Anterior cingulate cortex (tissue), 58 donors: ENCODE results near the gene SIAH2.

Experiments used
- DNase-seq, 58 donors: peaks; one replicate each; lab custom pipeline; 2025; lab: John Stamatoyannopoulos, UW

The SIAH2 gene

GRCh38 chr3:150736903-150737832, 25.8 kb downstream of the SIAH2 start:
- DNase-seq, result no peak

GRCh38 chr3:150736316-150736719, 26.7 kb downstream of the SIAH2 start:
- DNase-seq, result no peak

DNA sequence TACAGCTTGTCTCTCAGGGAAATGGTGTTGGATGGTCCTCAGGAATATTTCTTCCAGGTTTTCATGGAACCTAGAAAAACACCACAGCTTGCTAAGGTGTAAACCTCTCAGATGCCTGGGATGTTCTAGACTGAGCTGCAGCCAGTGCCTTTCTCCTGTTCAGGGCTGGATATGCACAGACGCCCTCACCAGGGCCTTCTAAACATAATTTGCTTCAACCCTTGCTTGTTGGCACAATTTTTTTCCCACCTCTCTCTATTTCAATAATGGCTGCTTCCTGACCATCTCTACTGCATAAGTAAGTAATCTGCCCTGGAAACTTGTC, 28.2 kb downstream of the SIAH2 start:
- DNase-seq, result no peak

DNA sequence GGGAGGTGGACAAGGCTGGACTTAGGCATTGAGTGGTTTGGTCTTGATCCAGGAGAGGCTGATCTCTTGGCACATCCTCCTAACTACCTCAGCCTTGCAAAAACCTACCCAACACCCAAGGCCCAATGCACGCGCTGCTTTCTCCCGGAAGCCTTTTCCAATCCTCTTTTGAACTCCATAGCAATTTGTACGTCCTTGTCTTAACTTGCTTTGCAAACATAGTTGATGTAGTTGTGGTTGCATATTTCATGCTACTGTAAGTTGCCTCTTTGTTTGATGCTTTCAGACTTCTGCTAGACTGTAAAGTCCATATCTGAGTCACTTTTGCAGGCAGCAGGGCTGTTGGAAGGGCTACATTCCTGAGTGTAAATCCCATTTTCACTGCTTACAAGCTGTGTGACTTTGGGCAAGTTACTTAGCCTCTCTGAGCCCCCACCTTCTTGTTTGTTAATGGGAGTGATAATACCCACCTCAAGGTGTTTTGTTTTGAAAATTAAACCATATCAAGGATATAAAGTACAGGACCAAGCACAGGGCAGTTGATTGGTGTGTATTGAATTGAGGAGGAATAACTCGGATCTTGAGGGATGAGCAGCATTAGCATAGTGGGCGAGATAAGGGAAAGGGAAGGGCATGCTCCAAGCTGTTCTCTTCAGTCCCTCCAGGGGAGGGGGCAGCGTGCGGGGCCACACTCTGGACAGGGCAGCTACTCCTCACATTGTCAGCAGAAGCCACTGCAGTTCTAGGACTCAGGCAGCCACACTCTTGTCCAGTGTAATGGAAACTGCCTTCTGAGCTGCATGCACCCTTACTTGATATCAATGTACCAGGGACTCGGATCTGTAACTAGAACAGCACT, 28.8 kb downstream of the SIAH2 start:
- DNase-seq, result no peak

GRCh38 chr3:150733373-150733935, 29.5 kb downstream of the SIAH2 start:
- DNase-seq, result no peak

GRCh38 chr3:150729682-150730360, 33.1 kb downstream of the SIAH2 start:
- DNase-seq, result no peak

- DNase-seq, result peak in 5 of 58 donors; percentile 4 to 32 (median 4)
These were observed 35.1 kb downstream of the SIAH2 start for GRCh38 chr3:150727653-150728502.

GRCh38 chr3:150725548-150725947, 37.4 kb downstream of the SIAH2 start:
- no peak for DNase-seq

DNA sequence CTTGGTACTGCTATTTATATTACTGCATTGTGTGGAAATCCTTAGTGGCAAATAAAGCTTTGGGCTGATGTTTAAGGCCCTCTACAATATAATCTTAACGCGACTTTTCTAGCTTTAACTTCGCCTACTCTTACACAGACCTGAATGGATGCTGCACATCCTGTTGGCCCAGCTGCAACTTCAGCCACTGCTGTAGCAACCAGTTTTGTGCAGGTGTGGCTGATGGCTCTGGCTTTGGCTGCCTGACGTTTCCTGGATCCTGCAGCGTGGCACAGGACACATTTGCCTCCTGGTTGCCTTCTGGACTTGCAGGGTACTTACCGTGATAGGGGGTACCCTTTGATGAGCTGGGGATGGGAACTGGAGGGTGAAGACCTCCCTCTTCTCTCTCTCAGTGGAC, 39.0 kb downstream of the SIAH2 start:
- no peak for DNase-seq

- DNase-seq, result no peak
These were observed 40.7 kb downstream of the SIAH2 start for GRCh38 chr3:150722267-150722666.

- peak in 3 of 58 donors; percentile 18 to 62 (median 50) for DNase-seq
These were observed 41.5 kb downstream of the SIAH2 start for GRCh38 chr3:150721285-150722130.

- peak in 2 of 58 donors; percentile 4 to 10 for DNase-seq
These were observed 42.5 kb downstream of the SIAH2 start for GRCh38 chr3:150720444-150720843.

DNA sequence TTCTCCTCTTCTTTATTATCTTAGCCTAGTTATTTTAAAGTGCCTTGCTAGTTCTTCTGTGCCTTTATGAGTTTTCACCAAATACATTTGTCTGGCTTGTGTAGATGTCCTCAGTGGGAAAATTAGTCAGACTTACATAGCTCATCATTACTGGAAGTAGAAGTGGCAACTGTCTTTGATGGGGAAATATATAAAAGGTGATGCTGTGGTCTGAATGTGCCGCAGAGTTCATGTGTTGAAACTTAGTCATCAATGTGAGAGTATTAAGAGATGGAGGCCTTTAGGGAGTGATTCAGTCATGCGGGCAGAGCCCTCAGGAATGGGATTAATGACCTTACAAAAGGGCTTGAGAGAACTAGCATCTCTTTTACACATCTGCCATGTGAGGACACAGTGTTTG, 52.9 kb downstream of the SIAH2 start:
- no peak for DNase-seq

GRCh38 chr3:150703756-150704344, 59.1 kb downstream of the SIAH2 start, which contains the start of gene ERICH6:
Gene ERICH6, minus strand, starts transcription at chr3:150703920. Its CDS starts 22 bp downstream, at chr3:150703898.
- peak; percentile 32 to 92 (median 82) for DNase-seq

DNA sequence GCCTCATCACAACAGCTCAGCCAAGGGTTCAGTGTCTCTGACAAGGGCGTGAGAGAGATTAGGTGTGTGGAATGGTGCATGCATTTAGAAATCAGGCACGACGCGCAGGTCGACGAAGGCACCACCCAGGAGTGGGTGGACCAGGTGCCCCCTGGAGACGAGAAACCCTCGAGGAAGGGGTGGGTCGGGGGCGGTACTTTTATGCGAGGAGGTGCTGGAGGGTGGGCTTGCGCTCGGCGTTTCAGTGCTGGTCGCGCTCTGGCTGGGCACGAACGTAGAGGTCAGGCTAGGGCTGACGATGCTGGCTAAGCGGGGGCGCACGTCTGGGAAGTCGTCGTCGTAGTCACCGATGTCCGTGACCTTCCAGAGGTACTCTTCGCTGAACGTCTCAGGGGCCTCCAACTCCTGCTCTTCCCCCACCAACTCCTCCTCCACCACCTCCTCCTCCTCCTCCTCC, 59.6 kb downstream of the SIAH2 start:
- peak in 14 of 58 donors; percentile 30 to 77 (median 51) for DNase-seq

DNA sequence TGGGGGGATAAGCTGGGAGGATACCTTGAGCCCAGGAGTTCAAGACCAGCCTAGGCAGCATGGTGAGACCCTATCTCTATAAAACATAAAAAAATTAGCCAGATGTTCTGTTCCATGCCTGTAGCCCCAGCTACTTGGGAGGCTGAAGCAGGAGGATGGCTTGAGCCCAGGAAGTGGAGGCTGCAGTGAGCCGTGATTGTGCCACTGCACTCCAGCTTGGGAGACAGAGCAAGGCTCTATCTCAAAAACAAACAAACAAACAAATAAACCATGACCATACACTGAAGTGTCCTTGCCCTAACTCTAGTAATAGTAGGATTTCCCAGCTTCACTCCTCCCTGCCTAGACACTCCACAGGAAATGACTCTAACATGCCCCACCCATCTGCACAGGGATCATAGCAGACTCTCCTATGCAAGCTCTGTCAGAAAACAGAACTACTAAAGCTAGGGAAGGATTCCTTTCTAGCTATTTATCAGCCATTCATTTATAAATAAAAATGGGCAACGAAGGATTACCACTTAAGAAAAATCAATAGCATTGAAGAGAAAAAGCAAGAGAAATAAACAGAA, 63.8 kb downstream of the SIAH2 start:
- DNase-seq, result no peak

DNA sequence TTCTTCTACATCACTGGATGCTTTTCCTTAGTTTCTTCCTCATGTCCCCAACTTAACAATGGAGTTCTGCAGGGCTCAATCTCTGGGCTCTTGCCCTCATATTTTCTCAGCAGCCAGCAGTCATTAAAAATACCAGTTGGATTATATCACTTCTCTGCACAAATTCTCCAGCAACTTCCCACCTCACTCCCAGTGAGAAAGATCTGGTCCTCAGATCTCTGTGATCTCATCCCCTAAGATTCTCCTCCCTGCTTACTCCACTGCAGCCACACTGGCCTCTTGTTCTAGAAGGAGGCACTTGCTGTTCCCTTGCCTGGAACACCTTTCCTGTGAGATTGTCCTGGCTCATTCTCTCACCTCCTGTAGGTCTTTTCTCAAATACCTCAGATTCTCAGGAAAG, 65.3 kb downstream of the SIAH2 start:
- no peak for DNase-seq
